Measurements from ENCODE around the gene FTO. TPM values are rescaled to one million over a fixed set of nuclear protein-coding genes. Genes with fewer than 3 reads are reported as not detected.

The FTO gene
- total and polyA plus RNA-seq, 2 of the 13 experiments (the other 11 are each of a cell fraction or from before 2014, with no cell fraction given): 41.6 to 55.8 TPM

- no peak for TF ChIP-seq POGZ (CRISPR knock-in tag; IDR thresholded peaks at IDR 0.05)
- TF ChIP-seq MEF2D (CRISPR knock-in tag; IDR thresholded peaks at IDR 0.05): no peak
- no peak for TF ChIP-seq SMC3 (IDR thresholded peaks at IDR 0.05; ENCODE audit: low read length)
- no peak for TF ChIP-seq SMAD1 (CRISPR knock-in tag; IDR thresholded peaks at IDR 0.05; ENCODE audit: borderline replicate concordance, low read depth)
- TF ChIP-seq ZFP91 (CRISPR knock-in tag; IDR thresholded peaks at IDR 0.05; ENCODE audit: borderline replicate concordance): no peak
Observed at GRCh38 chr16:53821957-53822625, 118.1 kb downstream of the FTO start (continued).

- Histone ChIP-seq H3K9me3 (ENCODE audit: low read length) (no peaks in the 10 kb centered on the region), H3K27ac (ENCODE audit: extremely low read length, insufficient read depth, low read length) (no peak overlapping the region), H2AFZ (ENCODE audit: low read length) (no peak overlapping the region), H3K4me2 (ENCODE audit: low read depth, low read length) (no peak overlapping the region), H3K36me3 (replicated peaks in 1 of 2; ENCODE audit: control insufficient read depth in 1 of 2, insufficient read depth in 2 of 2, low read length in 2 of 2) (peaks cover 0 to 12% of the 10 kb centered on the region in 2 experiments; a peak in 4 of 5 replicates), H4K20me1 (ENCODE audit: insufficient read depth, low read length) (no peaks in the 10 kb centered on the region), H3K4me1 (ENCODE audit: insufficient read depth, low read length) (no peaks in the 10 kb centered on the region), H3K79me2 (ENCODE audit: insufficient read depth, low read length) (no peaks in the 10 kb centered on the region), H3K27me3 (ENCODE audit: control insufficient read depth in 1 of 2, insufficient read depth in 2 of 2, low read length in 2 of 2) (no peaks in the 10 kb centered on the region), H3K4me3 (replicated peaks in 1 of 3; ENCODE audit: insufficient read depth in 1 of 3, low read depth in 2 of 3, low read length in 3 of 3) (no peak overlapping the region), H3K9ac (ENCODE audit: insufficient read depth, low read depth, low read length) (no peak overlapping the region)
- POLR2A ChIA-PET: no interaction called here
- CTCF ChIA-PET (ENCODE audit: low intra/inter-chr PET ratio, low total read pairs): interaction anchor here (0.6 kb wide), 1 partner anchor 13 kb away, joined by 3 read pairs; no protein-coding TSS in a partner anchor
- DNase-seq (ENCODE audit: low spot score): no peak
- 96% methylated on average over 7 of the region's 7 CpGs for WGBS (ENCODE audit: low lambda C conversion rate)
- intact Hi-C loops (cut with micrococcal nuclease; ENCODE audit: unreplicated experiment) (no loop called here), in situ Hi-C loops (cut with HindIII; ENCODE audit: extremely low pct_ligation_motif_present, low pct_unique_long_range_greater_than_20kb) (no loop called here)
- no TSS peak for BruUV-seq (replicated peaks)
- FAIRE-seq: no peak
- no peak for ATAC-seq
- no peak for TF ChIP-seq ZNF512B (CRISPR knock-in tag; IDR thresholded peaks at IDR 0.05; ENCODE audit: borderline replicate concordance)
- no peak for TF ChIP-seq PBX2 (CRISPR knock-in tag; IDR thresholded peaks at IDR 0.05)
- TF ChIP-seq ZNF383 (CRISPR knock-in tag; IDR thresholded peaks at IDR 0.05; ENCODE audit: borderline replicate concordance): no peak
- TF ChIP-seq MAX (IDR thresholded peaks at IDR 0.05): no peak
- TF ChIP-seq ZNF563 (CRISPR knock-in tag; IDR thresholded peaks at IDR 0.05): no peak
- TF ChIP-seq ZGPAT (CRISPR knock-in tag; IDR thresholded peaks at IDR 0.05): no peak
- TF ChIP-seq ZBTB7A (CRISPR knock-in tag; IDR thresholded peaks at IDR 0.05): no peak
- no peak for TF ChIP-seq SPEN (CRISPR knock-in tag; IDR thresholded peaks at IDR 0.05; ENCODE audit: low read depth)
- no peak for TF ChIP-seq HNRNPK (IDR thresholded peaks at IDR 0.05; ENCODE audit: low read depth, low read length, poor library complexity, severe bottlenecking)
- TF ChIP-seq KLF13 (CRISPR knock-in tag; IDR thresholded peaks at IDR 0.05): no peak
Observed at GRCh38 chr16:53822936-53823529, 119.1 kb downstream of the FTO start.
